ENCODE data around the gene PTPRM. TPM values are rescaled to one million over a fixed set of nuclear protein-coding genes. Genes with fewer than 3 reads are reported as not detected.

PTPRM gene
- polyA plus RNA-seq, 3 donors: 0.04 to 2.1 (median 0.66) TPM

- Histone ChIP-seq H4K20me1 (ENCODE audit: insufficient read depth, low read length) (no peaks in the 10 kb centered on the region), H3K27ac (ENCODE audit: low read depth in 1 of 2, low read length in 2 of 2) (no peak overlapping the region), H3K36me3 (replicated peaks in 1 of 2; ENCODE audit: control insufficient read depth in 1 of 2, insufficient read depth in 2 of 2, low read length in 2 of 2) (no peaks in the 10 kb centered on the region), H3K4me2 (replicated peaks; ENCODE audit: extremely low read depth, low read length, poor library complexity, severe bottlenecking) (no peak overlapping the region), H3K27me3 (ENCODE audit: control insufficient read depth in 2 of 2, insufficient read depth in 2 of 2, low read length in 2 of 2) (no peaks in the 10 kb centered on the region), H3K9ac (ENCODE audit: insufficient read depth, low read length, poor library complexity, severe bottlenecking) (no peak overlapping the region), H3K9me3 (replicated peaks in 1 of 2; ENCODE audit: control insufficient read depth in 1 of 2, insufficient read depth in 1 of 2, low read length in 2 of 2) (no peaks in the 10 kb centered on the region), H3K4me3 (replicated peaks in 1 of 3; ENCODE audit: low read depth in 2 of 3, low read length in 3 of 3) (no peak overlapping the region), H3K4me1 (ENCODE audit: control insufficient read depth in 1 of 2, insufficient read depth in 2 of 2, low read length in 2 of 2) (no peaks in the 10 kb centered on the region), H3K79me2 (ENCODE audit: insufficient read depth, low read length) (no peaks in the 10 kb centered on the region), H2AFZ (ENCODE audit: insufficient read depth, low read depth, low read length, poor library complexity, severe bottlenecking) (no peak overlapping the region)
- Mint-ChIP-seq H3K9me3 (peaks cover 0 to 3% (median 2%) of the 10 kb centered on the region in 7 donors), H3K36me3 (no peaks in the 10 kb centered on the region), H3K4me1 (no peaks in the 10 kb centered on the region), H3K27ac (no peak overlapping the region), H3K4me3 (no peak overlapping the region), H3K27me3 (ENCODE audit: low read depth in 3 of 3) (peaks cover 0 to 2% (median 2%) of the 10 kb centered on the region in 3 donors)
- no peak for DNase-seq
- WGBS (ENCODE audit: insufficient coverage): 100% methylated on average over 2 of the region's 4 CpGs
- intact Hi-C loops (cut with micrococcal nuclease): no loop called here
- no peak for TF ChIP-seq CTCF (IDR thresholded peaks at IDR 0.05)
Measured at GRCh38 chr18:7770908-7771307, 203.8 kb downstream of the PTPRM start.

GRCh38 chr18:7772510-7772888 is 205.4 kb downstream of the PTPRM start:
- Histone ChIP-seq H3K27ac (ENCODE audit: low read depth in 1 of 2, low read length in 2 of 2) (no peak overlapping the region), H4K20me1 (ENCODE audit: insufficient read depth, low read length) (no peaks in the 10 kb centered on the region), H3K9me3 (replicated peaks in 1 of 2; ENCODE audit: control insufficient read depth in 1 of 2, insufficient read depth in 1 of 2, low read length in 2 of 2) (no peaks in the 10 kb centered on the region), H2AFZ (ENCODE audit: insufficient read depth, low read depth, low read length, poor library complexity, severe bottlenecking) (no peak overlapping the region), H3K79me2 (ENCODE audit: insufficient read depth, low read length) (no peaks in the 10 kb centered on the region), H3K4me3 (replicated peaks in 1 of 3; ENCODE audit: low read depth in 2 of 3, low read length in 3 of 3) (no peak overlapping the region), H3K27me3 (ENCODE audit: control insufficient read depth in 2 of 2, insufficient read depth in 2 of 2, low read length in 2 of 2) (no peaks in the 10 kb centered on the region), H3K4me1 (ENCODE audit: control insufficient read depth in 1 of 2, insufficient read depth in 2 of 2, low read length in 2 of 2) (no peaks in the 10 kb centered on the region), H3K9ac (ENCODE audit: insufficient read depth, low read length, poor library complexity, severe bottlenecking) (no peak overlapping the region), H3K4me2 (replicated peaks; ENCODE audit: extremely low read depth, low read length, poor library complexity, severe bottlenecking) (no peak overlapping the region), H3K36me3 (replicated peaks in 1 of 2; ENCODE audit: control insufficient read depth in 1 of 2, insufficient read depth in 2 of 2, low read length in 2 of 2) (no peaks in the 10 kb centered on the region)
- peaks cover 0 to 3% (median 2%) of the 10 kb centered on the region in 7 donors for H3K9me3 Mint-ChIP-seq
- no peak for TF ChIP-seq CTCF (IDR thresholded peaks at IDR 0.05)
- H3K4me1 Mint-ChIP-seq: no peaks in the 10 kb centered on the region
- H3K36me3 Mint-ChIP-seq: no peaks in the 10 kb centered on the region
- peak overlapping the region in 1 of 7 donors; percentile 46 for H3K27ac Mint-ChIP-seq
- H3K27me3 Mint-ChIP-seq (ENCODE audit: low read depth in 3 of 3): peaks cover 0 to 2% (median 2%) of the 10 kb centered on the region in 3 donors
- no peak for DNase-seq
- no peak overlapping the region for H3K4me3 Mint-ChIP-seq
- intact Hi-C loops (cut with micrococcal nuclease): no loop called here
